Subcutaneous preadipocyte (primary cell): Measurements from ENCODE around the gene CHODL. TPM values are rescaled to one million over a fixed set of nuclear protein-coding genes. Genes with fewer than 3 reads are reported as not detected.

ENCODE experiments used
- total RNA-seq: library from RNA; depleted of rRNA; stranded (reverse); fragments of >200 nt; gene quantifications from 2 replicates; pipeline ENCODE4 v1.2.3, GENCODE V29; 2012

Gene CHODL
- total RNA-seq, result under 0.01 TPM in 1 of 2 replicates, not detected in the other

DNA sequence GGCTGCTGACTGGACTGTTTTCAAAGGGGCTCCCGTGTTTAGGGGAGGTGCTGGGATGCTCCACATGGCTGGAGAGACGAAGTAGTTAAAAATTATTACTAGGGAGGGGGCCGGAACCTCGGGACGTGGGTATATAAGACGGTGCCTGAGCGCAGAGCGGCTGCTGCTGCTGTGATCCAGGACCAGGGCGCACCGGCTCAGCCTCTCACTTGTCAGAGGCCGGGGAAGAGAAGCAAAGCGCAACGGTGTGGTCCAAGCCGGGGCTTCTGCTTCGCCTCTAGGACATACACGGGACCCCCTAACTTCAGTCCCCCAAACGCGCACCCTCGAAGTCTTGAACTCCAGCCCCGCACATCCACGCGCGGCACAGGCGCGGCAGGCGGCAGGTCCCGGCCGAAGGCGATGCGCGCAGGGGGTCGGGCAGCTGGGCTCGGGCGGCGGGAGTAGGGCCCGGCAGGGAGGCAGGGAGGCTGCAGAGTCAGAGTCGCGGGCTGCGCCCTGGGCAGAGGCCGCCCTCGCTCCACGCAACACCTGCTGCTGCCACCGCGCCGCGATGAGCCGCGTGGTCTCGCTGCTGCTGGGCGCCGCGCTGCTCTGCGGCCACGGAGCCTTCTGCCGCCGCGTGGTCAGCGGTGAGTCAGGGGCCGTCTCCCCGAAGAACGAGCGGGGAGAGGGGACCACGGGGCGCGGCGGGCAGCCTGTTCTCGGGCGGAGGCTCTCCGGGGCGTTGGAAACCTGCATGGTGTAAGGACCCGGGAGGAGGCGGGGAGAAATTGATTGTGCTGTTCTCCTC is at the start of gene CHODL:
Gene CHODL (plus strand): TSS at position 163 of the 793 bp plus-strand sequence. CDS start 391 bp downstream, at position 554.

Other genes with a start within 250 kb of the CHODL start
- not detected in 2 replicates for gene TMPRSS15, start 159.0 kb downstream of the CHODL start, total RNA-seq